NCI-H446 treated with DMSO at 0.1 percent for 48 hours (cell line): ENCODE data around the gene EYA4.

Experiments
- DNase-seq: peaks from one replicate; lab custom pipeline; 2025; lab: John Stamatoyannopoulos, UW

EYA4 gene, protein sequence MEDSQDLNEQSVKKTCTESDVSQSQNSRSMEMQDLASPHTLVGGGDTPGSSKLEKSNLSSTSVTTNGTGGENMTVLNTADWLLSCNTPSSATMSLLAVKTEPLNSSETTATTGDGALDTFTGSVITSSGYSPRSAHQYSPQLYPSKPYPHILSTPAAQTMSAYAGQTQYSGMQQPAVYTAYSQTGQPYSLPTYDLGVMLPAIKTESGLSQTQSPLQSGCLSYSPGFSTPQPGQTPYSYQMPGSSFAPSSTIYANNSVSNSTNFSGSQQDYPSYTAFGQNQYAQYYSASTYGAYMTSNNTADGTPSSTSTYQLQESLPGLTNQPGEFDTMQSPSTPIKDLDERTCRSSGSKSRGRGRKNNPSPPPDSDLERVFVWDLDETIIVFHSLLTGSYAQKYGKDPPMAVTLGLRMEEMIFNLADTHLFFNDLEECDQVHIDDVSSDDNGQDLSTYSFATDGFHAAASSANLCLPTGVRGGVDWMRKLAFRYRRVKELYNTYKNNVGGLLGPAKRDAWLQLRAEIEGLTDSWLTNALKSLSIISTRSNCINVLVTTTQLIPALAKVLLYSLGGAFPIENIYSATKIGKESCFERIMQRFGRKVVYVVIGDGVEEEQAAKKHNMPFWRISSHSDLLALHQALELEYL

DNA sequence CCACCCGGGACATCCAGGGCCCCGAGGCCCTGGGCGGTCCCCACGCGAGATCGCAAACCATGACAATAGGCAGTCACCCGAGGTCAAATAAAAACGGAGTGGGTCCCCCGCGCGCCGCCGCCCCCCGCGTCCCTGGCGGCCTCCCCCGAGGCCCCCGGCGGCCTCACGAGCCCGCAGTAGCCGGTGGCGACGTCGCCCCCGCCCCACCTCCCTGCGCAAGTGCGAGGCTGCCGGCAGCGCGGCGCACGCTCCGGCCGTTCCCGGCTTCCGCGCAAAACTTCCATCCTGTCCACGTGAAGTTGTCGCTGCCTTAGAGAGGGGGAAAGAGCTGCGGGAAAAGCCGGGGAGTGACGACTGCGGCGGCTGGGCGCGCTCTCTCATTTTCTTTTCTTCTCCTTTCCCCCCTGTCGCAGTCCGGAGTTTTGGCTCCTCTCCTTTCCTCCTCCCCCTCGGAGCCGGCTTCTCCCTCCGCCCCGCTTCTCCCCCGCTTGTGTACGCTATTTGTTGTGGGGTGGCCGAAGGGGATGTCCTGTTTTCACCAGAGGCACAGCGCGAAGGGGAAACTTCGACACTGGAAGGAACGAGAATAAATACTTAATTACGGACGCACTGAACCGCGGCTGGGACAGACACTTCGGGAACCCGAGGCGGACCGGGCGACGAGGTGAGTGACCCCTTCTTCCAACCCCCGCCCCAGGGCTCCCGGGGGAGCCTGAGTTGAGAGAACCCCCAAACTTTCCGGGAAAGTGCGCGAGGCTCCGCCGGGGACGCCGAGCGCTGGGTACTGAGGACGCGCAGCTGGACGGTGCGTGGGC lies at the start of gene EYA4:
Gene EYA4, plus strand, starts transcription at position 272 of the 815 bp plus-strand sequence. CDS start 33,424 bp downstream, outside the sequence.
- DNase-seq = peak; percentile 24

DNA sequence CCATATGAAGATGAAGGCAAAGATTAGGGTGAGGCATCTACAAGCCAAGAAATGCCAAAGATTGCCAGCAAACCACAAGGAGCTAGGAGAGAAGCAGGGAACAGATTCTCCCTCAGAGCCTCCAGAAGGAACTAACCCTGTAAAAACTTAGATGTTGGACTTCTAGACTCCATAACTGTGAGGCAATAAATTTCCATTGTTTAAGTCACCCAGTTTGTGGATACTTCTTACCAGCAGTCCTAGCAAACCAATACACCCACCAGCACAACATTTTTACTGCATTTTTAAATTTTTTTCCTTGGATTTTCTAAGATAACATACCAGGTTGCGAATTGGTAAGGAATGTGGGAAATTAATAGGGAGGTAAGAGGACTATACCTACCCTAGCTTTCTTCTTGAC lies 47.8 kb upstream of the EYA4 start:
- DNase-seq = no peak

DNA sequence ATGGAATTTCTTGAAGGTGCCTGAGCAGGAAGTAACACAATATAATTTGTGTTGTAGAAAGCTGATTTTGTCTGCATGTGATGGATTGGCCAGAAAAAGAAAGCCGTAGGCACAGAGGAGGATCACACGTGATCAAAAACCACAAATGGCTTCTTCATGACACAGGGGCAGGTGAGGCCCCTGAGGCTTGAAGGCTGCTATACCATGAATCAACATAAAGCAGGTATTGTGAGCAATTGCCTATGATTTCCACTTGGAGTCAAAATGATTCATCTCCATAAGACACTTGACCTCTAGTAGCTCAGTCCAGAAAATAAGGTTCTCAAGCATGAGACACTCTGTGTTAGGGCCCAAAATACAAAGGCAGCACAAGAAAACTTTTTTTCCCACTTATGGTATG lies 42.4 kb upstream of the EYA4 start:
- no peak for DNase-seq

DNA sequence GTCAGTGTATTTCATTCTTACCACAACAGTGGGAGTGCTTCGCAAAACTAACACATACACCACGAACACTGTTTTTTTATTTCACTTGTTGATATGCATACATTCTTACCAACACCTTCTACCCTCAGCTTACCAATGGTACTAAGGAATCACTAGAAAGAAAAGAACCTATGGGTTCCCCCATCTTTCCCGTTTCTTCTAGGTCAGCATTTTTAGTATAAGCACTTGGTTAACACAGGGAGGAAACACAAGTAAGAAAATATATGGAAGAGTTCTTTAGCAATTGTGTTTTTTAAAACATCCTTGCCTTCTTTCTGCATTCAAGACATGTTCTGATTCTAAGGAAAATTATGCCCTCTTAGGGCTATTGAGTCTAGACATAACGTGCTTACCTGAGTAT lies 39.9 kb upstream of the EYA4 start:
- DNase-seq = no peak

DNA sequence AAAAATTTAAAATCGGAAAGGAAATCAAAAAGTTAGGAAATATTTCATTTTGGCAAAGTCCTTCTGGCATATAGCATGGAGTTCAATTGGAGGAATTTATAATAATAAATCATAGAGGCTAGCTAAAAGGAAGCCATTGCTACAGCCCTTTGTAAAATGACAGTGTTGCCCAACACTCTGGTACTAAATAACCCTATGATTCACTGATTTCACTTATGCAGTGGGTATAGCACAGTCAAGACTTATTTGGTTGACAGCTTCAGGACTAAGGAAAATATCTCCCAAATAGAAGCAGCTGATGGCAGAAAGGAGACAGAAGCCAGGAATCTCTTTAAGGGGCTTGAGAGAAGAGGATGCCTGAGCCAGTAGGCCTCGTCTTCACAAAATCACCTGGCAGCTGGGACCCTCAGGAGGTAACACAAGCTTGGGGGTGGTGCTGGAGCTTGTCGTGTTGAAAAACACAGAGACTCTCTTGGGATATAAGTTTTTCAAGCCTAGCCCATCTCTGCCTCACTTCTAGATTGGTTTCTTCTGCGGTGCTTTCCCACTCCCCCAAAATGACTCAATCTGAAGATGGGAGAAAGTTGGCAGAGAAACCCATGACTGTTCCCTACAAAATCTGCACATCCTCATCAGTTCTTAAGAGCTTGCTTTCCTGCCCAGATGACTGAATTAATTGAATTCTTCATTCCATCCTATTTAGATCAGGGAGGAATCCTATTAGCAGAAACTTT lies 38.4 kb upstream of the EYA4 start:
- DNase-seq = peak; percentile 38

DNA sequence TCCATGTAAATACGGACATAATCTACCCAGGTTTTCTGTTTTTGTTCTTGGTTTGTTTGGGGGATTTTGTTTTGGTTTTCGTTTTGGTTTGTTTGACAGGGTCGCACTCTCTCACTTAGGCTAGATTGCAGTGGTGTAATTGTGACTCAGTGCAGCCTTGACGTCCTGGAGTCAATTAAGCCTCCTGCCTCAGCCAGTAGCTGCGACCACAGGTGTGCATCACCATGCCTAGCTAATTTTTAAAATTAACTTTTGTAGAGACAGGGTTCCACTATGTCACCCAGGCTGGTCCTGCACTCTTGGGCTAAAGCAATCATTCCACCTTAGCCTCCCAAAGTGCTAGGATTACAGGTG lies 37.8 kb upstream of the EYA4 start:
- DNase-seq = no peak

DNA sequence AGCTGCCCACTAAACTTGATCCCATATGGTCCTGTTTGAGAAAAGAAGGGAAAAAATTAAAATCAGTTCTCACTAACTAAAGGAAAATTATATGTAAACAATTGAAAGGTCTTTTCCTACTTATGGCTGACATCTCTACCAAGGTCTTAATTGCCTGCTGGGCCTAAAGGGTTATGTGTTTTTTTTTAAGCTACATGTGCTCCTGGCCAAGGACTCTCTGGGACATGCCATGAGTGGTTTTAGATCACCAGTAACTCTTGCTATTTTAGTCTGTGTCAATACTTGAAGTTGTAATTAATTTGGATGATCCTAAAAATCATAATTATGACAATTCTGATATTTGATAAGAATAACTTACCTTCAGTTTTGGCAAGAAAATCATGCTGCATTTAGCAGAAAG lies 35.9 kb upstream of the EYA4 start:
- DNase-seq = no peak

DNA sequence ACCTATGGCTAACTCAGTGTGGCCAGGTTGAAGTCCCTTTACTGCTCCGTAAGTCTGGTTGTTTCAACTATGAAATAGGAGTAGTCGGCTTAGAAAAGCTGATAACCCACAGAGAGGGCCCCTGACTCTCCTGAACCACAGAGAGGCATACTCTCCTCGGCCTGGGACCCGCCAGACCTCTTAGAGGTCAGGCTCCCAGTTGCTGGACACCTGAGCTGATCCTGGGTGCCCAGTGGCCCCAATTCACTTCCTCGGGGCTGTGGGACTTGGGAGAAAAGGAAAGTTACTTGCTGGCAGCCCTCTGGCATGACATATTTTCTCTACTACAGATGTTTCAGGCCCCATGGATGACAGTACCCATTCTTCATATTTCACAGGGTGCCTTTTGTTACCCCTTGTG lies 34.2 kb upstream of the EYA4 start:
- DNase-seq = no peak

DNA sequence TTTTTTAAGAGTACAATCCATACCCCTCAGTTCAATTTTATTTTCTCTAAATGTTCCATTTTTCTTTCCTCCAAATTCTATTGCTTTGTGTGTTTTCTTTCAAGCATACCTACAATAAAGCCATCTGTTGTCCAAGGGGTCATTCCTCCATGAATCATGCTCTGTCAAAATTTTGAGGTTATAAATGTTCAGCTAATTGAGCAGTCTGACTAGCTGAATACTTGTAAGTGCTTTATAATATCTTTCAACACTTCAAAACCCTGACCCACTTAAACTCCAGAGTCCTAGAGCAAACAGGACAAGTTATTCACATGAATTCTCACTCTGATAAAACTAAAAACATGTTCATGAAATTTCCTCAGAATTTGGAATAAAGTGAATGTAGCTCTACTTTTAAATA lies 33.4 kb upstream of the EYA4 start:
- peak; percentile 24 for DNase-seq

DNA sequence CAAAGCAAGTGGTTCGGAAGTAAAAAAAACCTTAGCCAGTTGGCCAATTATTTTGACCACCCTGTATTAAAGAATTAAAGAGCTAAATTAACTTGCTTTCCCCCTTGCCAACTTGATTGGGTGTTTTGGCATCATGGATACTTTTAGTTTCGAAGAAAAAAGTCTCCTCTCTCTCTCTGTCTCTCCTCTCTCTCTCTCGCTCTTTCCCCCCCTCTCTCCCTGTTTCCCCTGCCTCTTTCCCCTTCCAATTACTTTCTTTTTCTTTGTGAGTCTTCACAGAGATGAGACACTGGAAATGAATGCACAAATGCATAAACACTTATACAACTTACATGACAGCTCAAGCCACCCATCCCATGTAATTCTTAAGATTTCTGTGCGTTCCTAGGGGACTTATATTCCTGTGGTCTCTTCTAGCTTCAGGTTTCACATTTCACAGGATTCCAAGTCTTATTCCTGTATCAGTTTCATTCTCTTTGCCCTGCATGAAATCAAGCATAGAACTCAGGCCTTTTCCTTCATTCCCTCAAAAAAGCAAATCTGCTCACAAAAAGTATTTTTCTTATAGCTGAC lies 32.9 kb upstream of the EYA4 start:
- DNase-seq = no peak

DNA sequence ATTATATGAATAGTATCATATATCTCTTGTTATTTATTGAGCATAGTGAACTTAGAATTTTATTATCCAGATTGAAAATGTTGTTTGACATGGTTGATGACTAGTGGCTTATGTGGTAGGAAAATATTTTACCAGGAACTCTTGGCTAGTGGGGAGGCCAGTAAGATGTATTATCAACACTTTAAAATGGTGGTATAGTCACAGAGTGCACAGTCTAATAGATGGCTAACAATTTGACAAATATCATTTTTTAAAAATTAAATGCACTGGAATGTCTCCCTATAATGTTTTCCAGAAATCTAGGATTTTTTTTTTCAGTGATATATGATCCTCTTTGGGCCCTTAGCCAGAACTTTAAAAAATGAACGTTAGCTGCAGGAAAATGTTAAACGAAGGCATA lies 26.9 kb upstream of the EYA4 start:
- no peak for DNase-seq

DNA sequence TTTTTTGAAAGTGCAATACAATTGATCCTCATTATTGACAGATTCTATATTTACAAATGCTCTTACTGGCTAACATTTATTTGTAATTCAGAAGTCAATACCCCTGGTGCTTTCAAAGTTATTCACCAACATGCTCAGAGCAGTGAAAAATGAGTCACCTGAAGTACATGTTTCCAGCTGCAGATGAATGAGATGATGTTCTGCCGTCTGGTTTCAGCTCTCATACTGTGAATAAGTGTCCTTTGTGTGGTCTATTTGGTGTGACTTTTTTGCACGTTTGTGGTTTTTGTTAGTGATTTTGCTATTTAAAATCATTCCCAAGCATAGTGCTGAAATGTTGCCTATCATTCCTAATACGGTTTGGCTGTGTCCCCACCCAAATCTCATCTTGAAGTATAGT lies 22.3 kb upstream of the EYA4 start:
- DNase-seq = no peak

DNA sequence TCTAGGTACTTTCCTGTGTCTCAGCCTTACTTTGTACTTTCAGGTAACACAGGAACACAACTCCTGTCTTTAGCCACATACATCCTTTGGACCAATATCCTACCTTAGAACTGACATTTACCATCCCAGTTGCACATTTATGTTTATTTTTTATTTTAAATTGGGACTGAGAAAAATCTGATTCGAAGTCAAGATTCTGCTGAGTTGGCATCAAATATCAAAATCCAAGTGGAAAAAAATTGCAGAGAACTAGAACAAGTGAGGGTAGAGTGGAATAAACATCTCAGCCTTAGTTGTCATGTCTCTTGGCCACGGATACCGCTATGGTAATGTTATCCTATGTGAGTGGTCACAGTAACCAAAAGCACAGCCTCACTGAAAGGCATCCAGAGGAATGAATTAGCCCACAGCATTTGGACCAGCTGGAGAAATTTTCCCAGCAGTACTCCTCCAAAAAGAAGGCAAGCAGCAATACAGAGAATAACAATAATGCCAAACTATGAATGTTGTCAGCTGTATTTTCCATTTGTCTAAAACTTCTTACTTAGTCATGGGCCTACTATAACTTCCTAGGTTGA lies 17.6 kb upstream of the EYA4 start:
- no peak for DNase-seq

DNA sequence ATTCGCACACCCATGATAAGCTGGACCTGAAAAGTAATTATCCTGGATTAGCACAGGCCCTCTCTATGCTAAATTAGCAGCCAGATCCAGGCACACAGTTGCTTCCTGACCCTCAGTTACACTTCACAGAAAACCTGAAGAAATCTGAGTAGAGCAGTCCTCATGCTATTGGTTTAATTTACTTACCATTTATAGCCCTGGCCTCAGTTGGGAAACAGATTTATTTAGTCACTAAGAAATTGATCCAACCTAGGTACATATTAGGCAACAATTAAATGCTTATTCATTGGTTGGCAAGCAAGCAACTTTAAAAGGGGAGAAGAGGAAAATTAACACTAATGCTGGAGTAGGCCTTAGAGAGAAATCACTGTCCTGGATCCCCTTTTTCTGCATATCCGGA lies 15.6 kb upstream of the EYA4 start:
- DNase-seq = no peak

DNA sequence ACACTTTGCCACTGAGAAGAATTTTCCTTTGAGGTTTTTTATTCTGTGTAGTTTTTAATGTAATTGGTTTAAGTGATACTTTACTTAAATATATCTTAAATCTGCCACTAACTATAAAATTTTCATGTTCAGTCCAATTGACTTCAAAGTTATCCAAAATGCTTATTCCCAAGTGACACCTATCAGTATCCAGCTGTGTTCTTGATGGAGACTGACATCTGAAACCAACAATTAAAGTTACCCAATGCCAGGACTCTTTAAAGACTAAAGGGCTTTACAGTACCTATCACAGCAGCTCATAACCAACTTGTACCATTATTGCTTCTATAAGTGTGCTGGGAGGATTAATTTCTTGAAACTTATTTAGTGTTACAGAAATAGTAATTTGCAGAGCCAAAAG lies 13.8 kb upstream of the EYA4 start:
- no peak for DNase-seq

DNA sequence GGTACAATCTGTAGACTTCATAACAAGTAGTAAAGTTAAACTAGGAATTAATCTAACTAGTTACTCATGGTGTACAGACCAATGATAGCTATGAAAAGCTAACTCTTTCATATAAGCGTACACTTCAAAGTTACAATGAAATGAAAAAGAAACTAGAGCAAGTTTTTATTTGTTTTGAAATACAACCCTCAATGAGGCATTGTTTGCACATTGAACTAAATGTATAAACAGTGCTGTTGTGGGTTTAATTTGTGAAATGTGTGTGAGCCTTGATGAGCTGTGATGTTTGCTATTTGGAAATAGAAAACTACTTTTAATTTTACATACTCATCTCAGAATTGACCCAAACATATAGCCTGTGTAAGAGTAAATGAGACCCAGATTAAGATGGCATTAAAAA lies 11.1 kb upstream of the EYA4 start:
- no peak for DNase-seq

DNA sequence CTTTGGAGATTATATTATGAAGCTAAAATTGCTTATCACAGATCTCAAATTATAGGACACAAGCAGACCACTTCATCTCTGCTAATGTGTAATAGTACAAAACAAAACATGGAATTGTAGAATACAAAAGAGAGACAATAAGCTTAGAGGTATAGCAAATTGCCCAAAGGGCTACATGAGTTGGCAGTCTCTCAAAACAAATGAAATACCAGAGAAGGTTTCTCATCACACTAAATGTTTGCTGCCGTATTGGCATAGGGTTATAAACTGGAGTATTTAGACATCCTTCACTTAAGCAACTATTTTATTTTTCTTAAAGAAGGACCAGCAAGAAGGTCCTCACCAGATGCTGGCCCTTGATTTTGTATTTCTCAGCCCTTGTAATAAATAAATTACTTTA lies 5.9 kb upstream of the EYA4 start:
- DNase-seq = no peak

DNA sequence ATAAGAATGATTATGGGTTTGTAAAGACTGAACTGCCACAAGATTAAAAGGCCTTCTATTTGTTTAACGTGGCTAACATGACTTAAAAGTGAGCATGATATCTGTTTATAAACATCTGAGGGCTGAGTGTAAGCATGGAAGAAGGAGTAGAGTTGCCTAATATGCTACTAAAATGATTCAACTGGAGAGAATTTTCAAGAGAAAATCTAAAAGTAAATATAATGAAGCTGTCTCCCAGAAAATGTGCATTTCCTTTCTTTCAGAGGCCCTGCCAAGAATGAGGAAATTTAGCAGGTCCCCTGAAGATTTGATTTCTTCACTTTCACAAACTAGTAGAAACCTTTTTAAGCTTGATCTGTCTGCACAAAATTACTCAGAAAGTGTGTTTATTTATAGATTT lies 4.2 kb upstream of the EYA4 start:
- no peak for DNase-seq

DNA sequence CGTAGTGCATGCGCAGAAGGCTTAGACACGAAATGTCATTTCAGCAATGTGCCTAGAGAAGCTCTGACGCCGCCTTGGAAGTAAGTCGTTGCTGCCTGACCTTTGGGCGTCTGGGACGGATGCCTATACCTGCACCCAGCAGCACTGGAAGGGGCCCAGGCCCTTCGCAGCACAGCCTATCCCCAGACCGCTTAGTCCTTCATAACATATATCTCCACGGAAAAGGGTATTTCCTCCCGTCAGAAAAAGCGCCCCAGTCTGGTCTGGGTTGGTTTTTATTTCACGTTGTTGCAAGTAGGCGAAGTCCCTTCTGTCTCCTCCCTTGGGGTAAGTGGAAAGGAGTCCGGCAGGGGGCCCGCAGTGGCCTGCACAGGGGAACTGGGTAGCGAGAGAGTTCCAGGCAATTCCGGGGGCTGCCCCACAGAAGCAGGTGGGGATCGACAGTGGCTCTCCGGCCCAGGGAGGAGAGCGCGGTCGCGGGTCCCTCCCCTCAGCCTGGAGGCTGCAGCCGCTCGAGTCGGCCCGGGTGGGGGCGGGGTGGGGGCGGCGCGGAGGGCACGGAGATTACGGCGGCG lies 559 bp upstream of the EYA4 start:
- no peak for DNase-seq

DNA sequence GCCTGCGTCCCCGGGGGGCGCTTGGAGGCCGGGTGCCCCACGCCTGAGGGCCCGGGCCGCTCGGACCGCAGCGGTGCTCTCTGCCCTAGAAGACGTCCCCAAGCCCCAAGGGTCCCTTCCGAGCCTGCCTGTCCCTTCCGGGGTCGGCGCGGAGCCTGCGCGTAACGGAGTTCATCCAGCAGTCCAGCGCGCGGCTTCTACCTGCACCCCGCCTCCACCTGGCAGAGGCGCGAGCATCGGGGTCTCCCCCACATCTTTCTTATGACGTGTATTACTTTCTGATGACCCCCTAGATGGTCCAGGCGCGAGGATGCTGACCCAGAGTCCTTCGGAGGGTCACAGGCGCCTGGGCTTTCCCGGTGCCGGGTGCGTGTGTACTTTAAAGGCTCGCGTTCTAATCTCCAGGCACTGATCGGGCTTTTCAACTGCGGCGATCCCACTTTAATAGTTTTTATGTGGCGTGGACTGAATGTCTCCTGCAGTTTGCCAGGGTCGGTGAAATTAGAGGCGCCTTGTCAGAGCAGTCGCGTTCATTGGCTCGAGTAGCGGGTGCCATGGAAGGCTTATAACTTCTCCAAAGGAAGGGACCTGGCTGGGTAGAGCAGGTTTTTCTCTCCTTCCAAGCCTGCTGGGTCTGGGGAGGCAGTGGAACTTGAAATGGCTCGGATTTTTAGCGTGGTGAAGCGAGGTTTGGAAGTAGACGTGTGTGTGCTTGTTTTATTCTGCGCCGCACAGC lies 912 bp downstream of the EYA4 start:
- DNase-seq = peak; percentile 30
